DMS 273 treated with DMSO at 0.1 percent for 48 hours (cell line): ENCODE data around the gene KCTD4.
"Not testable (repeated sequence)": the region's sequence is repeated elsewhere in the genome, so short reads cannot be mapped to it uniquely, and the experiment has no call there.

Source experiments
- DNase-seq: peaks from one replicate; lab custom pipeline; 2025; lab: John Stamatoyannopoulos, UW

KCTD4 gene

DNA sequence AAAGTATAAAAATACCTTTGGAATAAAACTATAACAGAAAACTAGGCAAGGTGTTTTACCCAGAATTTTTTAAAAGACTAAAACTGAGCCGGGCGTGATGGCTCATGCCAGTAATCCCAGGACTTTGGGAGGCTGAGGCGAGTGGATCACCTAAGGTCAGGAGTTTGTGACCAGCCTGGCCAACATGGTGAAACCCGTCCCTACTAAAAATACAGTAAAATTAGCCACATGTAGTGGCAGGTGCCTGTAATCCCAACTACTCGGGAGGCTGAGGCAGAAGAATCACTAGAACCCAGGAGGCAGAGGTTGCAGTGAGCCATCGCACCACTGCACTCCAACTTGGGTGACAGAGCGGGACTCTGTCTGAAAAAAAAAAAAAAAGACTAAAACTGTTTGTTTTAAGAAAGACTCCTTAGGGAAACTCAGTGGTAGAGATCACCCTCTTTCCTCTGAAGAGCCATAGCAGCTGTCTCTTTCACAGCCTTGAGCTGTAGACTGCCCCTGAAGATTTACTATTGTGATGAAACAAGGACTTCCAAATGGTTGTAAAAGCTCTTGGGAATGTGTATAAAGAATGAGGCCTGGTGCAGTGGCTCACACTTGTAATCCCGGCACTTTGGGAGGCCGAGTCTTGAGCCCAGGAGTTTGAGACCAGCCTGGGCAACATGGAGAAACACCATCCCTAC, 14.7 kb upstream of the KCTD4 start:
- no peak for DNase-seq

DNA sequence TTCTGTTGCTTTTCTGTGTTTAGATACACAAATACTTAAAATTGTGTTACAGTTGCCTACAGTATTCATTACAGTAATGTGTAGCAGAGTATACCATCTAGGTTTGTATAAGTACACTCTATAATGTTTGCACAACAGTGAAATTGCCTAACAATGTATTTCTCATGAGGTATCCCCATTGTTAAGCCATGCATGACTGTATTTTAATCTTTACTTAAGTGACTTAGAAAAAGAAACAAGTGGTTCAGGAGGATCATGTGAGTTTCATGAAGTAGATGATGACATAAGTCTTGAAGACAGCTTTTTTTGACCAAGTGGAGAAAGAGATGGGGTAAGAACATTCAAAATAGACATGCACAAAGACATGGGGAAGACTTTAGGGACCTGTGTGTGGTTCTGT, 8.4 kb upstream of the KCTD4 start:
- no peak for DNase-seq

DNA sequence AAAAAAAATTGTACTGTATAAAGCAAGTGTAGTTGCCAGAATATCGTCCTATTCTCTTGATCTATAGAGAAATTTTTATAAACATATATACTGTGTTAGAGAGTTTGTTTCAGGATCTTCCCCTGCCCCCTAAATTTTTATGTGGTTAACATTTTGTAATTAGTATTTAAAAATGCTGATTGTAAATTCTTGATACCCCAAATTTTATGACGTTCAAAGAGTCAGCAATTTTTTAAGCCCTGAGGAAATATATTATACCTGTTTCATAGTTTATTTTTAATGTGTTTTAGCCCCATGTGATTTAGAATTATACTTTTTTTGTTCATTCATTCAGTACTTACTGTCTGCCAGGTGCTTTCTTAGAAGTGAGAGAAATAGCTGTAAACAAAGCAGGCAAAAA, 7.3 kb upstream of the KCTD4 start:
- no peak for DNase-seq

DNA sequence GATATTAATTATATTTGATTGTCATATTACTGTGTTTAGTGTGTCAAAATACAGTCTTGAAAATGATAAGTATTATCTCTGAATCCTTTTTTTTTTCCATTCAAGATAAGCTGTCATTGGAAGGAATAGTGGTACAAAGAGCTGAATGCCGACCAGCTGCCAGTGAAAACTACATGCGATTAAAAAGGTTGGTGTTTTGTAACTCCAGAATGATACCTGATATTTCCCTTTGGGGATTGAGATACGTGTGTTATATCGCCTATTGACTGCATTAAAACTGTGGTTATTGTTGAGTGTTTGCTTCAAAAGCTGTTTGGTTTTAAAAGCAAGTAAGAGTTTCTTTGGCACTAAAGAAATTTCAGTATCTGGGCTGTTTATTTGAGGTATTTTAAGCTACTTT, 6.5 kb upstream of the KCTD4 start:
- DNase-seq = peak; percentile 72

DNA sequence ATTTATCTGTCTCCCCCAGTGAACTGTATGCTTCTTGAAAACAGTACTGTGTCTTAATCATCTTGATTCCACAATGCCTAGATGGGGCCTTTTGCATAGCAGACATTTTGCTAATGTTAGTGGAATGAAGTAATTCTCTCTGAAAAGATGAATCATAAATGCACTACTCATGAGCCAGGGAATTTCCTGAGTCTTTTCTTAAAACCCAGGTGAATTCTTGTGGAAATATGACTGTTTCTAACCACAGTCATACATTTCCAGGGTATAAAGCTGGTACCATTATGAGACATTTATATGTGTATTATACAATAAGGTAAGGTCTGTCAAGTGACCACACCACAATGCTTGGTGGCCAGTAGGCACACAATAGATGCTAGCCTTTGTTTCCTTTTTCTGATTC, 5.5 kb upstream of the KCTD4 start:
- no peak for DNase-seq

DNA sequence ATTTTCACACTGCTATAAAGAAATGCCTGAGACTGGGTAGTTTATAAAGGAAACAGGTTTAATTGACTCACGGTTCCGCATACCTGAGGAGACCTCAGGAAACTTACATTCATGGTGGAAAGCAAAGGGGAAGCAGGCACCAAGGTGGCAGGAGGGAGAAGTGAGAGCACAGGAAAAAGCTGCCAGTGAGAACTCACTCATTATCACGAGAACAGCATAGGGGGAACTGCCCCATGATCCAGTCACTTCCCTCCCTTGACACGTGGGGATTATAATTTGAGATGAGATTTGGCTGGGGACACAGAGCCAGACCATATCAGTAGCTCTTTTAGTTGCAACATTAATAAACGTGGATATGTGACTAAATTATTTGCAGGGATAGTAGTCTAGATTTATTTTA, 4.3 kb upstream of the KCTD4 start:
- no peak for DNase-seq

DNA sequence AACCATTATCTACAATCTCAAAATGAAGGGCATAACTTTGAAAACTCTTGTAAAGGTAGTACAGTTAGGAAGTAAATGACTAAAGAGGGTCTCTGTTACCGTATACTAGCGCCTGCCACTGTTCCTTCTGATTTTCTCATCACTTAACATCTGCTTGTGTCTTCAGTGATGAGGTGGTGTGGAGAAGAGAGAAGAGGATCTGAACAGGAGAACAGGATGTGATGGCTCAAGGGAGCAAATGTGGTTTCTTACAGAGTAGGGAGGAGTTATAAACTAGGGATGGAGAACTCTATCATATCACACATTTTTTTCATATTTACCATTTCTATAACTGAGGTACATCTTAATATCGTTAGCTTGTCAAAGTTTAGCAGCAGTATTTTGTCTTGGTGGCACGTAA, 1.1 kb downstream of the KCTD4 start:
- DNase-seq = no peak

DNA sequence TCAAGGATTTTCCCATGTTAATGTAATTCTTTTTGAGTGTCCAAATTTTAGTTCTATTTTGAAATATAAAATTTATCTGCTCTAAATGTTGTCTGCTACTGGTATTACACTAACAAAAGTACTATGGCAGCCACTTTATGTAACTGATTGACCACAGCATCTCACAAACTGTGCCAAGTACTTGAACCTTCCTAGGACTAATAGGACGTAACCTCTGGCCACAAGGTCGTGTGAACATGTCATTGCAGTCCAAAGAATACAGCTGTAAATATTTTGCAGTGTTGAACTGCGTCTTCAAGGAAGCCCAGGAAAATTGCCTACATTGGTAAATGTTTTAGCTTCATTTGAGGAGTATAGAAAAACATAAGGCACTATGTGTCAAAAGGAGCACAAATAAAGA, 1.9 kb downstream of the KCTD4 start:
- DNase-seq = no peak

DNA sequence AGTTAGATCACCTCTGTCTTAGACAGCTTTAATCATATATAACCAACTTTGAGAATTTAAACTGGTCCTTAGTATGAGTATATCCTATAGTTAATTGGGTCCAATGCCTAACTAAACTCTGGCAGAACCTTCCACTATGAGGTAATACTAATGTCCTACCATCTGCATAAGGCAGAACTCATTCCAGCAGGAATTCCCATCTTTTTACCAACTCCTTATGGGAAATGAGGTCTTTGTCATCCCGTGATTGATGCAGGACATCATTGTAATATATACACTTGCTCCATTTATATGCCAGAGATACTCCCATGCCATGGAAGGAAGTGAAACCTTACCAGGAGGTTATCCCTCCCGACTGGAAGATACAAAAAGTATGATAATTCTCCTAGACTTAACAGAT, 2.8 kb downstream of the KCTD4 start:
- no peak for DNase-seq

DNA sequence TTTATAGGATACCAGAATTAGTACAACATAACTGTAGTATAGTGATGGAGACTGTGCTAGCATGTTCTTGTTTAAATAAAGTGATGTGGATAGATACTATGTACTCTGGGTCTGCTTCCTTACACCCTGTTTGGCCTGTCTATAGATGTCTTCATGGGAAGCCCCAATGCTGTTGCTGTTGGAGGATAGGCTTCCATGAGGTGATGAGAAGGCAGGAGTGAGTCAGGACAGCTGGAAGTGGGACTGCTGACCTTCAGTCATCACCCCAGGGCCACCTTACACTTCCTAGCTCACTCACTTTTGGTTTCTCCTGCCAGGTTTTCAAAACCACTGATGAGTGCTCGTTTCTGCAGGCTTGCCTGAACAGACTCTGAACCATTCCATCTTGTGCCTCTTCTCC, 4.2 kb downstream of the KCTD4 start:
- no peak for DNase-seq

DNA sequence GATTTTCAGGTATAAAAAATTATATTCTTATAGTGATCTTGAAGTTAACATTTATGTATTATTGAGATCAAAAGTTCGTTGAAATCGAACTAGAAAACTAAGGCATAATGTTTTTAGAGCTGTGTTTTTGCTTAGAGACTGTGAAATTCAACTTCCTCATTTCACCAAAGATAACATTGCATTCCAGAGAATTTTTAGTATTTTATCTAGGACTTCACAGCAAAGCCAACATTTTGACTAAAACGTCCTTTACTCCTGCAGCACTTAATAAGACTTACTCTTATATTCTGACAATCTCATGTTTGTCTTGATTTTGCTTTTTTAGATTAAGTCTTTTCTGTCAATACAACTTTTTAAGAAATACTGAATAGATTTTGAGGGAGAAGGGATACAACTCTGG, 4.7 kb downstream of the KCTD4 start:
- no peak for DNase-seq

DNA sequence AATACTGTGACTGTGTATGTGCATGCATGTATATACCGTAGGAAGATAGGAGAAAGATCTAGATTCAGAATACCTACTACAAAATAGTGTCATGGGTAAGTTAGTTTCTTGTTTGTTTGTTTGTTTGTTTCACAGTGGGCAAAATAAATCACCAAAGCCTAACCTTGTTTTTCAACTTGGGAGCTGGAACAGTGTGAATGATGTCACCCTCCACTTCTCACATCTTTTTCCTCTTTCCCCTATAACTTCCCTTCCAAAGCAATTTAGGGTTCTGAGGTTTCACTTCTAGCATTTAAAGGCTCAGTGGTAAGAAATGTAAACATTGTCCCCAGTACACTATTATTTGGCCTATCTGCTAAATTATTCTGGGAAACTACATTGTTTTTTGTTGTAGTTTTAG, 5.4 kb downstream of the KCTD4 start:
- DNase-seq = no peak

DNA sequence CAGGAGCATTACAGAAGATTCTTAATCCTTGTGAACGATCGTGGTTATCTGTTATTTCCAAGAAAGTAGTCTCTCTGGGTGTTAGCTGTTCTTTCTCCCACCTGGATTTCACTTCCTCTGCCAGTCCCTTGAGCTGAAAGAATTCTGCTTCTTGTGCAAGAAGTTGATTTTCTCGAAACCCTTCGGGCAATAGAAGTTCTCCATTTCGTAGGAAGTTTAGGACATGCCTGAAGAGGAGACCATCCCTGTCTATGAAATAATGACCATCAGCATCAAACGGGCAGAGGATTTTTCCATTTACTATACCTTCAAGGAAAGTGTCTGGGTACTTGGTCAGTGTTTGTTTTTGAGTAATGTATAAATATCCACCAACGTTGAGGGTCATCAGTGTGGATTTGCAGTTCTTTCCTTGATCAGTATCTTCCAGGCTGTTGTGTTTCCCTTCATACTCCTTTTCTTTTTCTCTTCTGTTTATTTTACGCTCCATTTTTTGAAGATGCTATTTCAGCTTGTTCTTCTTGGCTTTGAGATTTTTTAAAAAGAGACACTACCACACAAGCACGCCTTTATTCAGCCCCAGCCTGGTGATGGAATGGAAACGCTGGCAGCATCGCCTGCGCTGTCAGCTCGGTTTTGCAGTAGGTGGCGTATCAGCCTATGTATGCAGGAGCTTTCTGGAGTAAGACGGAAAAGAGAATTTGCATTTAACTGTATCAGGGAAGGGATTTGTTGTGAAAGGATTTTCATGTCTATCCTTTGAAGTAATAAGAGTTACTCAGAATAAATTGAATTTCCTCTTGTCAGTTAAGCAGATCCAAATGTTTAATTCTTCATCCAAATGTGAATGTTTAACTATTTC, 6.5 kb downstream of the KCTD4 start:
- no peak for DNase-seq

DNA sequence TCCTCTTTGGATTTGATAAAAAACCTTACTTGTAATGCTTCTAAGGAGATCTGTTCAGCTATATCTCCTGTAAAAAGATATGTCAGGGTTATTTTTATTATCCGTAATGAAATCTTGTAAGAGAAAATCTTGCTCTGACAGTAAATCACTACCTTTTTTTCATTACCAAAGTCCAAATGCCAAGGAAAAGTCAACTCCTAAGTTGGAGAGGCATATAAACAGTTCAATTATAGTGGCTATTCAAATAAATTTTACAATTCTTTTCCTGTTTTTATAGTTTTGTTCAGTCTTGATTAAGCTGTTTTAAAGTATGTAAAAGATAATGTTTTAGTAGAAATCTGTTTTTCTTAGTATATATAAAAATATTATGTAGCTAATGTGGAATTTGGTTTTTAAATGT, 9.0 kb downstream of the KCTD4 start:
- no peak for DNase-seq

DNA sequence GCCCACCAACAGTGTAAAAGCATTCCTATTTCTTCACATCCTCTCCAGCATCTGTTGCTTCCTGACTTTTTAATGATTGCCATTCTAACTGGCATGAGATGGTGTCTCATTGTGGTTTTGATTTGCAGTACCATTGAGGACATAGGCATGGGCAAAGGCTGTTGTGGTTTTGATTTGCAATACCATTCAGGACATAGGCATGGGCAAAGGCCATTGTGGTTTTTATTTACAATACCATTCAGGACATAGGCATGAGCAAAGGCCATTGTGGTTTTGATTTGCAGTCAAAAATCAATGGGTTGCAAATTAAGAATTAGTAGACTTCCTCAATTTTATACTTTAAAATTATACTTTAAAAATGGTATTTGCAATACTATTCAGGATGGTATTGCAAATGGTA, 11.3 kb downstream of the KCTD4 start:
- DNase-seq = not testable (repeated sequence)

DNA sequence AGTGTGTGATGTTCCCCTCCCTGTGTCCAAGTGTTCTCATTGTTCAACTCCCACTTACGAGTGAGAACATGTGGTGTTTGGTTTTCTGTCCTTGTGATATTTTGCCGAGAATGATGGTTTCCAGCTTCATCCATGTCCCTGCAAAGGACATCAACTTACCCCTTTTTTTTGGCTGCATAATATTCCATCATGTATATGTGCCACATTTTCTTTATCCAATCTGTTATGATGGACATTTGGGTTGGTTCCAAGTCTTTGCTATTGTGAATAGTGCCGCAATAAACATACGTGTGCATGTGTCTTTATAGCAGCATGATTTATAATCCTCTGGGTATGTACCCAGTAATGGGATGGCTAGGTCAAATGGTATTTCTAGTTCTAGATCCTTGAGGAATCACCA, 11.8 kb downstream of the KCTD4 start:
- DNase-seq = not testable (repeated sequence)

DNA sequence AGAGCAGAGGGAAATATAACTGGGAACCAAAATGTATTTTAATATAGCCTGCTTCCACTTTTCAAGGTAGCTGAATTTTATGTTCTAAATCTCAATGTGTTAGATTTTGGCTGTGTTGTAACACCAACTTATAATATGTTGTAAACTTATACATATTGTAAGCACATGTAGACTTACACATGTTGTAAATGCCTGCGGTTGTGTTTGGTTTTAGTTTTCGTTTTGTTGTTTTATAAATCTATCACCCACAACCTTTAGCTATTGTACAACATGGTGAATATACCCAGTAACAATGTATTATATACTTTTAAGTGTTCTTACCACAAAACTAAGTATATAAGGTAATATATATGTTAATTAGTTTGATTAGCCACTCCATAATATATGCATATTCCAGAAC, 15.6 kb downstream of the KCTD4 start:
- DNase-seq = no peak

DNA sequence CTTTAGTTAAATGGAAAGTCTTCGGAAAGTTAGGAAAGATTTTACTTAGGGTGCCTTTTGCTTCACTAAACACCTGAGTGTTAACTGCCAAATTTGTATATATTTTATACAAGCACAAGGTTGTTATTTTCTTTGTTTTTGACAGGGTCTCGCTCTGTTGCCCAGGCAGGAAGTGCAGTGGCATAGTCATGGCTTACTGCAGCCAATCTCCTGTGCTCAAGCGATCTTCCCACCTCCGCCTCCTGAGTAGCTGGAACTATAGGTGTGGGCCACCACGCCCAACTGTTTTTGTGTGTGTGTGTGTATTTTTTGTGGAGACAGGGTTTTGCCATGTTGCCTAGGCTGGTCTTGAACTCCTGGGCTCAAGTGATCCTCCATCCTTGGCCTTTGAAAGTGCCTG, 16.2 kb downstream of the KCTD4 start:
- DNase-seq = no peak

DNA sequence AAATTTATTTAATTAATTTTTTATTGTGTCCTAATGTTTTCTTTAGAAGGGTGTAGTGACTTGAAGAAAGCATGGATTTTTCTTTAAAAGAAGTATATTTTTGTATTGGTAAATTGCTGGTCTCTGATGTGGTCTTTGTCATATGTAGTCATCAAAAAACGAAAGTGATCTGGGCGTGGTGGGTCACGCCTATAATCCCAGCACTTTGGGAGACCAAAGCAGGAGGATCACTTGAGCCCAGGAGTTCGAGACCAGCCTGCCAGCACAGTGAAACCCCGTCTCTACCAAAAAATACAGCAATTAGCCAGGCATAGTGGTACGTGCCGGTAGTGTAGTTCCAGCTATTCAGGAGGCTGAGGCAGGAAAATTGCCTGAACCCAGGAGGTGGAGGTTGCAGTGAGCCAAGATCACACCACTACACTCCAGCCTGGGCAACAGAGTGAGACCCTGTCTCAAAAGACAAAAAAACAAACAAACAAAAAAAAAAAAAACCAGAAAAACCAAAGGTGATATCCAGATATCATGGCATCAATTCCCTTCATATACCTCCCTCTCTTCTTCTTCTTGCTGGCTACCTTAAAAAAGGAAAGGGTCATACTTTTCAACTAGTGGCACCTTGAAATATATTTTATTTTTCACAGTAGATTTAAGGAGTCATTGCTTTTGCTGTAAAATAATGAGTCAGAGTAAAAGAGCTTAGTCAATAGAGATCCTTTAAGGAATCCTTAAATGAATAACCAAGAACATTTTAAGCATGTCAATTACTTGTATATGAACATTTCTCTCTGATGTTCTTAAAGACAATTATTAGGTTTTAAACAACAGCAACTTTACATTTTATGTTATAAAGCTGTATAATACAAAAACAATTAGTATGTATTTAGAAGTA, 19.9 kb downstream of the KCTD4 start:
- DNase-seq = no peak

DNA sequence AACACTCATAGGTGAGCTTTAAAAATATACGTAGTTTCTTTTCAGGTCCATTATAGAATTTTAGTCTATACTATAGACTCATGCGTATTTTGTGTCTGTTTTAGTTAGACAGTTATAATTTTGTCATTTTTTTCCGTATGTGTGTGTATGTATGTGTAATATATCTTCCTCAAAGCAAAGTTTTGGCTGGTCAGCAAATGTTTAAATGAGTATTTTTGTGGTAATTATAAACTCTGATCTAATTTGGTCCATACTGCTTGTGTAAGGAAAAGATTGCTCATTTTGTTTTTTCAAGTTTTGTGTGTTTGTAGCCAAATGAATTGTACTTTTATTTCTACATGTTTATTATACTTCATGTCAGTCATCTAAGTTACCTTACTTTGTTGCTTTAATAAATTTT, 20.5 kb downstream of the KCTD4 start:
- DNase-seq = no peak

DNA sequence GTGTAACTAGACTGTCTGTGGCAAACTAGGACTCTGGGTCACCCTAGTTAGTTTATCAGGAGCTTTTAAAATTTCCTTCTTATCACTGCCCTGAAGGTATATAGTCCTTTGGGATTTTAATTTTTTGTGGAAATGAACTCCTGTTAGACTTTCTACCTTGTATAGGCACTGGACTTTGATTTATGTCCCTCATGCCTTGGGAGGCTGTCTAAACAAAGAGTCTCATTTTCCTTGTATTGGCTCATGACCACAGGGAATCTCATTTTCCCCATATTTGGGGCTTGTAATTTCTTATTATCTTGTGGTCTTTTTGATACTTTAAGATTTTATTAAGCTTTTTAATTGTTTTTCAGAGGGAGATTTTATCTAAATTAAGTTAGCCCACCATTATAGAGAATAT, 21.4 kb downstream of the KCTD4 start:
- DNase-seq = no peak

DNA sequence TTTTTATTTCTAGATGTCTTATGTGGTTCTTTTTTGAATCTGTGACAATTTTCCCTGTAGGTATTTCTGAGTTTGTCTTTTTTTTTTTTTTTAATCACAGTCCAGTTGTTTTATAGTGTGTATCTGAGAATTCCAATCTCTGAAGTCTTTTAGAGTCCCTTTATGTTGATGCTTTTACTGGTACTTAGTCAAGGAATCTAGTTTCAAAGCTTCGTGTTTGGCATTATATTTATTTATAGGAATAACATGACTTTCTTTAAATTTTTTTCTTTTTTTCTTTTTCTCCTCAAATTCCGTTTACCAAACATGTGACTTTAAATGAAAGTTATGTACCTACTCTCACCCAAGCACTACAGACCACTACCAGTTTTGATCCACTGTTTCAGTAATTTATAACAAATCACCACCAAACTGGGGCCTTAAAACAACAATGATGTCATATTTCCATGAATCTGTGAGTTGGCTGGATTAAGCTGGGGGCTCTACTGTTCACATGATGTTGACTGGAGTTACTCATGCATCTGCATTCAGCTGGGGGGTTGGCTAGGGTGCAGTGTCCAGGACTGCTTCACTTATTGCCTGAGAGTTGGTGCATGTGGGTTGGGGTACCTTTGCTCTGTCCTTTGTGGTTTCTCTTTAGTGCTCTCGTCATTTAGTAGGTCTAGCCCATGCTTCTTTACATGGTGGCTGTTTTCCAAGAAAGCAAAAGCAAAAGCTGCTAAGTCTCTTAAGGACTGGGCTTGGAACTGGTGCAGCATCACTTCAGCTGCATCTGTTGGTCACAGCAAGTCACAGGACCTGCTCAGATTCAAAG, 22.3 kb downstream of the KCTD4 start:
- no peak for DNase-seq
